Activated CD8-positive, alpha-beta memory T cell treated with anti-CD3 and anti-CD28 coated beads, Interleukin-2, amount 10 ng/mL, durations not matched to agents 7 days and 5 days (primary cell): Measurements from ENCODE around the gene FKTN. TPM values are rescaled to one million over a fixed set of nuclear protein-coding genes. Genes with fewer than 3 reads are reported as not detected.
"Not testable (repeated sequence)": the region's sequence is repeated elsewhere in the genome, so short reads cannot be mapped to it uniquely, and the experiment has no call there.

Source experiments
- ATAC-seq: fragments of 150-1000 bp; cut with Tn5 transposase; one replicate; pipeline ENCODE4 v1.10.0; 2021; ENCODE audit warnings: moderate library complexity
- CTCF ChIA-PET: fragments of 350-600 bp; sonication (Branson Sonifier 250); formaldehyde crosslinking; loops from one replicate; lab custom pipeline; 2021; ENCODE audit warnings: antibody characterized with exemption; lab: Charles Lee
- DNase-seq: peaks from one replicate; pipeline ENCODE4 v3.0.0-alpha.2; 2020
- H3K27ac Mint-ChIP-seq: one replicate; pipeline ENCODE4 v1.8.0; 2021; ENCODE audit warnings: mild to moderate bottlenecking, mixed read lengths
- H3K27me3 Mint-ChIP-seq: one replicate; pipeline ENCODE4 v1.8.0; 2021; ENCODE audit warnings: mixed read lengths
- H3K36me3 Mint-ChIP-seq: one replicate; pipeline ENCODE4 v1.8.0; 2021; ENCODE audit warnings: mild to moderate bottlenecking, mixed read lengths
- H3K4me1 Mint-ChIP-seq: one replicate; pipeline ENCODE4 v1.8.0; 2021; ENCODE audit warnings: mixed read lengths
- H3K4me3 Mint-ChIP-seq: one replicate; pipeline ENCODE4 v1.8.0; 2021; ENCODE audit warnings: mild to moderate bottlenecking, moderate library complexity, mixed read lengths
- H3K9me3 Mint-ChIP-seq: one replicate; pipeline ENCODE4 v1.8.0; 2022; ENCODE audit warnings: low read depth, mixed read lengths
- total RNA-seq, 2 experiments: library from RNA; stranded (reverse); gene quantifications; one replicate each; pipeline ENCODE4 v1.2.3, GENCODE V29; 2021

The FKTN gene
- total RNA-seq, result 10 to 100 TPM; 11.8 to 16.4 TPM

DNA sequence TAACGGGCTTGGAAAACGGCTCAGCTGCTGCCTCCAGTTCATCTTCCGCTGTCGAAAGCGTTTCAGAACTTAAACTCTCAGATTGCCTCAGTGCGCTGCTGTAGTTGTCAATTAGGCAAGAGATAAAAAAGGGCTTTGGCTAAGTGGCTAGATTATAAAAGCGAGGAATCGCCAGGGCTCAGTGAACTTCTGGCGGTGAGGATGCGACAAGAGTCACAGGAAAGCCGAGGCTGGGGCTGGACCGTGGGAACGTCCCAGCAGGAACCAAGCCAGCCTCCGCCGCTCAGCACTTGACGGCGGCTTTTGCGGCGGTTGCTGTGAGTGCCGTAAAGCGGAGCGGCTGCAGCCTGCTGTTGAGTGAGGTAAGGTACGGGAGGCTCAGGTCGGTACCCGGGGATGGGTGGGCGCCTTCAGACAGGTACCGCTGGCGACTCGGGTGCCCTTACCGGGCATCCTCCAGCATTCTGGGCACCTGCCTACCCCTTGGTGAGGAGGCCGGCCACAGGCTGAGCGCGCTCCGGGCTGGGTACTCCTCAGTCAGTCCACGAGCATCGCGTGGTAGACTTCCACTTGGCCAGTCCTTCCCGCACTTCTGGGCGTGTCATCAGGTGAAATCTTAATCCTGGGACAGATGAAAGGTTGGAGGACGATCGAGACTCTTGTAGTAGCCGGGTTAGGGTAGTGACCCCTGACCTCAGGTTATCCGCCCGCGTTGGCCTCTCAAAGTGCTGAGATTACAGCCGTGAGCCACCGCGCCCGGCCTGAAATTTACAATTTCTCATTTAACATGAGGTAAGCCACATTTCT, at the start of gene FKTN:
TSS of gene FKTN (plus strand) at position 328 of the 807 bp plus-strand sequence. CDS start 16,902 bp downstream, outside the sequence.
- H3K27ac Mint-ChIP-seq, result peak within 1 kb of the TSS; percentile 83
- CTCF ChIA-PET, result no interaction called here

DNA sequence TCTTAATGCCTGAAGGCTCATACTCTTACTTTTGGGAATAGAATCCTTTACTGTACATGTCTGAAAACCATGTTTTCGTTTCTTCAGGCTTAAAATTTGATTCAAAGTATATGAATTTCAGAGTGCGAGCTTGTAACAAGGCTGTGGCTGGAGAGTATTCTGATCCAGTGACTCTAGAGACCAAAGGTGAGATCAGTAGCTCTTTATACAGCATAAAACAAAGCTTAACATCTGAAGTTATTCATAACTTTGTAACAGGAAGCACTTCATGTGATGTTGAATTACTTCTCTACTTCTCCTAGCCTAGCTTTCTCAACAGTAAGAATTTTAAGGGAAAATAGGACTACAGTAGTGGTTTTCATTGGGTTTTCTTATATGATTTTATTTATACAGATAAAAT, 49.4 kb upstream of the FKTN start:
- no peaks in the 10 kb centered on the region for H3K27me3 Mint-ChIP-seq
- peaks cover 1% of the 10 kb centered on the region for H3K36me3 Mint-ChIP-seq
- DNase-seq (no peak), ATAC-seq (no peak)
- peaks cover 7% of the 10 kb centered on the region for H3K4me1 Mint-ChIP-seq
- CTCF ChIA-PET, result no interaction called here
- no peak overlapping the region for H3K4me3 Mint-ChIP-seq
- H3K27ac Mint-ChIP-seq, result no peak overlapping the region
- no peaks in the 10 kb centered on the region for H3K9me3 Mint-ChIP-seq

More for the DNA sequence above, at the start of gene FKTN:
- peaks cover 19% of the 10 kb centered on the region for H3K4me1 Mint-ChIP-seq
- peak within 1 kb of the TSS; percentile 96 for H3K4me3 Mint-ChIP-seq
- peaks cover 24% of the 10 kb centered on the region for H3K36me3 Mint-ChIP-seq
- H3K27me3 Mint-ChIP-seq, result no peaks in the 10 kb centered on the region
- DNase-seq, result peak; percentile 90
- peaks cover 8% of the 10 kb centered on the region for H3K9me3 Mint-ChIP-seq
- peak; percentile 98 for ATAC-seq

DNA sequence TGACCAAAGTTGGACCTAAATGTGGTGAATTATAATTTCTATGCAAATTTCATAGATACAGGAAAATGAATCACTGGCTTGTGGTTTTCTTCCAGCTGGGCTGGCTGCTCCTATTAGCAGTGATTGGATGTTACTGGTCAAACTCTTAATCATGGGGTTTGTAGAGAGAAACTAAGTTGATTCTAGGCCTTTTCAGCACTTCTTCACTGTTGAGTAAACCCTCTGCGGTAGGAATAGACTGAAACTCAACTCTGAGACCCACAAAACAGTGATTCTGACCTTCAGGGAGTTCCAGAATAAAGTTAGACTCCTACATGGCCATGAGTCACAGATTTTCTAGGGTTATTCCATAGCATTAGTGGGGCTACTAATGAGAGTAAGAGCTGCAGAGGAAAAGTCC, 47.9 kb upstream of the FKTN start:
- CTCF ChIA-PET, result no interaction called here
- Mint-ChIP-seq H3K27me3 (no peaks in the 10 kb centered on the region), H3K27ac (no peak overlapping the region), H3K9me3 (no peaks in the 10 kb centered on the region), H3K4me3 (no peak overlapping the region), H3K4me1 (peaks cover 1% of the 10 kb centered on the region), H3K36me3 (peaks cover 3% of the 10 kb centered on the region)
- ATAC-seq, result no peak
- no peak for DNase-seq

DNA sequence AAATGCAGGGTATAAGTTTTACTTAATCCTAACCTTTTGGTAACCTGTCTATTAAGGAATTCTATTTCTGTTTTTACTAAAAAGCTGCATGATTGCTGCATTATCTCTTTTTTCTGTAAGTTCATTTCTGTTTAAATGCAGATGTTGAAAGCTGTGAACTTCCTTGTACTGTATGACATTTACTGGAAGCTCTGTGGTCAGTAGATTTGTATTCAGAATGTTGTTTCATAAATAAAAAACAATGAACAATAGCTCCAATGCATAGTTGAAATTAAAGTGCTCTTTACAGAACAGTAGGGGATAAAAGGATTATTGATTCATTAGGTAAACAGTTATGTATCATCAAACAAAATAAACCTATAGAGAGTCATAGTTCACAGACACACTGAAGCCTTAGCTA, 46.5 kb upstream of the FKTN start:
- no peak overlapping the region for H3K4me3 Mint-ChIP-seq
- H3K27ac Mint-ChIP-seq, result no peak overlapping the region
- ATAC-seq, result no peak
- H3K9me3 Mint-ChIP-seq, result no peaks in the 10 kb centered on the region
- no peaks in the 10 kb centered on the region for H3K27me3 Mint-ChIP-seq
- H3K4me1 Mint-ChIP-seq, result peaks cover 1% of the 10 kb centered on the region
- H3K36me3 Mint-ChIP-seq, result peaks cover 7% of the 10 kb centered on the region
- no peak for DNase-seq
- CTCF ChIA-PET, result interaction anchor here (0.8 kb wide), 1 partner anchor 24 kb away, joined by 3 read pairs; no protein-coding TSS in a partner anchor

DNA sequence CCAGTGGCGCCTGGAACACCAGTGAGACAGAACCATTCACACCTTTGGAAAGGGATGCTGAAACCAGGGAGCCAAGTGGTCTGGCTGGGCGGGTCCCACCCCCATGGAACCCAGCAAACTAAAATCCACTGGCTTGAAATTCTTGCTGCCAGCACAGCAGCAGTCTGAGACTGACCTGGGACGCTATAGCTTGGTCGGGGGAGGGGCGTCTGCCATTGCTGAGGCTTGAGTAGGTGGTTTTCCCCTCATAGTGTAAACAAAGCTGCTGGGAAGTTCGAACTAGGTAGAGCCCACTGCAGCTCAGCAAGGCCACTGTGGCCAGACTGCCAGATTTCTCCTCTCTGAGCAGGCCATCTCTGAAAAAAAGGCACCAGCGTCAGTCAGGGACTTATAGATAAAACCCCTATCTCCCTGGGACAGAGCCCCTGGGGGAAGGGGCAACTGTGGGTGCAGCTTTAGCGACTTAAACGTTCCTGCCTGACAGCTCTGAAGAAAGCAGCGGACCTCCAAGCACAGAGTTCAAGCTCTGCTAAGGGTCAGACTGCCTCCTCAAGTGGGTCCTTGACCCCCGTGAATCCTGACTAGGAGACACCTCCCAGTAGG, 42.0 kb upstream of the FKTN start:
- Mint-ChIP-seq H3K36me3 (peaks cover 6% of the 10 kb centered on the region), H3K9me3 (no peaks in the 10 kb centered on the region), H3K27ac (no peak overlapping the region)

DNA sequence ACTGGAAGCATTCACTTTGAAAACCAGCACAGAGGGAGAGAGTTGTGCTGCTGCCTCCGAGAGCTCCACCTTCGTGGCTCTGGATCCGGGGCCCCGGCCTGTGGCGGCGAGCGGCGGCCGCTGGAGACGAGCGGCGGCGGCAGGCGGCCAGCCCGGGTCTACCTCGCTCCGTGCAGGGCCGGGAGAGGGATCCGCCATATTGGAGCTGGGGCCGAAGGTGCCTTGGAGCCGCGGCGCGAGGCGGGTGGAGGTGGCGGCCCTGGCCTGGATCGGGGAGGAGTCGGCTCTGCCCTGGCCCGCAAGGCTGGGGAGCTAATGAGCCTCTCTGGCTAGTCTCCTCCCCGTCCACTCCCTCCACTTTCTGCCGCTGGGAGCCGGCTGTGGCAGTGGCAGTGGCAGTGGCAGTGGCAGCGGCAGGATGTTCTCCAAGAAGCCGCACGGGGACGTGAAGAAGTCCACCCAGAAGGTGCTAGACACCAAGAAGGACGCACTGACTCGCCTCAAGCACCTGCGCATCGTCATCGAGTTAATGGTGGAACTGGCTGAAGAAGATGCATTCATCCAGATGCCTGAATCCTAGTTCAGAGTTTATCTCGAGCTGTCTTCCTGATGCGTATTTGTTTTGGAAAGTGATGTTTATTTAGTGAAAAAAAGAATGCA, 38.1 kb upstream of the FKTN start:
- H3K4me1 Mint-ChIP-seq, H3K4me3 Mint-ChIP-seq, CTCF ChIA-PET, H3K27ac Mint-ChIP-seq, H3K27me3 Mint-ChIP-seq, H3K36me3 Mint-ChIP-seq, H3K9me3 Mint-ChIP-seq: not testable (repeated sequence)
- DNase-seq (peak; percentile 44), ATAC-seq (peak; percentile 90)

More for the DNA sequence above, 42.0 kb upstream of the FKTN start:
- no peaks in the 10 kb centered on the region for H3K4me1 Mint-ChIP-seq
- ATAC-seq, result no peak
- no peak overlapping the region for H3K4me3 Mint-ChIP-seq
- DNase-seq, result no peak
- CTCF ChIA-PET, result no interaction called here
- no peaks in the 10 kb centered on the region for H3K27me3 Mint-ChIP-seq

DNA sequence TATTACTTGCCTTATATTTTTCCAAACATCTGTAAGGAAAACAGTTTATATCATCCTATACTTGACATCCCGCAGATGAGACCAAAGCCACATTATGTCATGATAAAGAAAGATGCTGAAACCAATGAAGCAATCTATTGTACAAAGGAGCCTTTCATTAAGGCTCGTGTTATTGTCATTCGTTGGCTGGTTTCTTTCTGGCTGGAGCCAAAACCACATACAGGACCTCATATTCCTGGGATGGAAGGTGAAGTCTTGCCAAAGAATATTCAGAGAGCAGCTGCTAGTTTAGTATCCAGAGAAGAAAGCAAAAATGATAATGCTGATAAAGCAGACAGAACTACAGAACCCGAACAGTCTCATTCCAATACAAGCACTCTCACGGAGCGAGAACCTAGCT, 36.9 kb upstream of the FKTN start:
- DNase-seq, CTCF ChIA-PET, H3K27ac Mint-ChIP-seq, H3K9me3 Mint-ChIP-seq, H3K36me3 Mint-ChIP-seq, H3K27me3 Mint-ChIP-seq, H3K4me3 Mint-ChIP-seq, ATAC-seq, H3K4me1 Mint-ChIP-seq: not testable (repeated sequence)

DNA sequence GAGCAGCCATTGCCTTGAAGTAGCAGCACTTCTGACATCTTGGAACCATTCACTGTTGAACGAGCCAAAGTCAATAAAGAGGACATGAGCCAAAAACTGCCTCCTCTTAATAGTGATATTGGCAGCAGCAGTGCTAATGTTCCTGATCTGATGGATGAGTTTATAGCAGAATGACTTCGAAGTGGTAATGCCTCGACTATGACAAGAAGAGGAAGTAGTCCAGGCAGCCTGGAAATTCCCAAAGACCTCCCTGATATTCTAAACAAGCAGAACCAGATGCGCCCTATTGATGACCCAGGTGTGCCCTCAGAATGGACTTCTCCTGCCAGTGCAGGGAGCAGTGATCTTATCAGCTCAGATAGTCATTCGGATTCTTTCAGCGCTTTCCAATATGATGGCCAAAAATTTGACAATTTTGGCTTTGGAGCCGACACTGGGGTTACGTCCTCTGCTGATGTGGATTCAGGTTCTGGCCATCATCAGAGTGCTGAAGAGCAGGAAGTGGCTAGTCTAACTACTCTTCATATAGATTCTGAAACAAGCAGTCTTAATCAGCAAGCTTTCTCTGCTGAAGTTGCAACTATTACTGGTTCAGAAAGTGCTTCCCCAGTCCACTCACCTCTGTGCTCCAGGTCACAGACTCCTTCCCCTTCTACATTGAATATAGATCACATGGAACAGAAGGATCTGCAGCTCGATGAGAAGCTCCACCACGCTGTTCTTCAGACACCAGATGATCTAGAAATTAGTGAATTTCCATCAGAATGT, 35.1 kb upstream of the FKTN start:
- DNase-seq, CTCF ChIA-PET, ATAC-seq, H3K27ac Mint-ChIP-seq, H3K36me3 Mint-ChIP-seq, H3K4me3 Mint-ChIP-seq, H3K4me1 Mint-ChIP-seq, H3K9me3 Mint-ChIP-seq, H3K27me3 Mint-ChIP-seq: not testable (repeated sequence)

DNA sequence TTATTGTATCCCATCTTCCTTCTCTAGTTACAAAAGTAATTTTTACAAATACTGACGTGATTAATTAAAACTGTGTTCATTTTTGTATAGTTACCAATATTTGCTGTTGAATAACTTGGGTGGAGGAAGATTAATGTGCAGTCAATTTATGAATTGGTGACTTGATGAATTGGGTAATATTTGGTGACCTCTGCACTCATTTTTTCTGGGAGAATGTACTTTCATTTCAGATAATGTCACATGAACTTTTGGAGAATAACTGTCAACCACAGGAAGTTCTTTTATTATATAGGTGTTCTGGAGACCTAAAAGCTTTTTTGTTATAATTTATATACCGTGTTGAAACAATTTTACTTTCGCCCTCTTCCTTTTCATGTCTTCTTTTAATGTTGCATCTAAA, 26.4 kb upstream of the FKTN start:
- Mint-ChIP-seq H3K4me1 (peaks cover 16% of the 10 kb centered on the region), H3K36me3 (peaks cover 14% of the 10 kb centered on the region), H3K27me3 (no peaks in the 10 kb centered on the region), H3K27ac (peak overlapping the region; percentile 50), H3K4me3 (no peak overlapping the region), H3K9me3 (no peaks in the 10 kb centered on the region)
- DNase-seq (no peak), ATAC-seq (peak; percentile 20)
- CTCF ChIA-PET, result no interaction called here

DNA sequence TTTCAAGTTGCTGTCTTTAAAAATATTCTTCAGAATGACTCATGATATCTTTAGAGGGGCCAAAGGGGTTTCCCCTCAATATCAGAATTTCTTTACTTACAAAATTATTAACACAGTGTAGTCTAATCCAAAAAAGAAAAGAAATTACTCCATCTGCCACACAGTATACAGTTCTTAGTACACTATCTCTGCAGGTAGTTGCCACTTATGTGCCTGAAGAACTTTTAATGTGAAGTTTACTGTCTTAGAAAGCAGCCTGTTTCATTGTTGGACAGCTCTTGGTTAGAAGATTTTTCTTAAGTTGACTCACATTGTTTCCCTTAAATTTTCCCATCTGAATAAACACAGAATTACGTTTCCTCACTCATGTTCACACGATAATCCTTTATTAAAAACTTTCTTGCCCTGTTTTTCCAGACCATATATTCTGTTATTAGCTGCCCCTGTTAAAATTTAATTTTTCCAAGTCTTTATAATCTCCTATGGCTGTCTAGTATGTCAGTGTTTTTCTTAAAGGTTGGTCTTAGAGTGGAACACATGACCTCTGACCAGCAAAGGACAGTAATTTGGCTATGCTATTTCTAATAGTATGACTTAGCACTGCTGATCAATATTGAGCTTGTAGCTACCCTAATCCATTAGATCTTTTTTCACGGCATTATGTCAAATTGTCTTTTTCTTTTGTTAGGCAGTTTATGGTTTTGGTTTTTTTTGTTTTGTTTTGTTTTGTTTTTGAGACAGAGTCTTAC, 21.8 kb upstream of the FKTN start:
- CTCF ChIA-PET, result no interaction called here
- ATAC-seq, result no peak

DNA sequence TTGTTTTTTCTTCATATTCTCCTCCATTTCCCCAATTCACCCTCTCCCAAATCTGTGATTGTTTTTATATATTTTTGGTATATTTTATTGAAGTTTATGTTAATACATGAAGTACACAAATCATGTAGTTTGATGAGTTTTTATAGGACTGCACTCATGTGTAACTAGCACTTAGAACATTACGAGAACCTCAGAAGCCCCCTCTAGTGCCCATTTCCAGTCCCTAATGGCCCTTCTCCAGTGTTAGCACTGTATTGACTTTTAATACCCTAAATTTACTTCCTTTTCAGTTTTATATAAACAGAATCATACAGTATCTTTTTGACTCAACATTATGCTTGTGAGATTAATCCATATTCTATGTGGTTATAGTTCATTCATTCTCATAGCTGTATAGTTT, 18.5 kb upstream of the FKTN start:
- Mint-ChIP-seq H3K36me3 (peaks cover 6% of the 10 kb centered on the region), H3K27ac (no peak overlapping the region), H3K4me1 (peaks cover 6% of the 10 kb centered on the region), H3K27me3 (no peaks in the 10 kb centered on the region), H3K9me3 (no peaks in the 10 kb centered on the region), H3K4me3 (no peak overlapping the region)
- DNase-seq (no peak), ATAC-seq (no peak)
- CTCF ChIA-PET, result no interaction called here

More for the DNA sequence above, 21.8 kb upstream of the FKTN start:
- no peak overlapping the region for H3K27ac Mint-ChIP-seq
- no peak overlapping the region for H3K4me3 Mint-ChIP-seq
- H3K9me3 Mint-ChIP-seq, result no peaks in the 10 kb centered on the region
- peaks cover 4% of the 10 kb centered on the region for H3K36me3 Mint-ChIP-seq
- H3K27me3 Mint-ChIP-seq, result no peaks in the 10 kb centered on the region
- no peak for DNase-seq
- H3K4me1 Mint-ChIP-seq, result peaks cover 15% of the 10 kb centered on the region

DNA sequence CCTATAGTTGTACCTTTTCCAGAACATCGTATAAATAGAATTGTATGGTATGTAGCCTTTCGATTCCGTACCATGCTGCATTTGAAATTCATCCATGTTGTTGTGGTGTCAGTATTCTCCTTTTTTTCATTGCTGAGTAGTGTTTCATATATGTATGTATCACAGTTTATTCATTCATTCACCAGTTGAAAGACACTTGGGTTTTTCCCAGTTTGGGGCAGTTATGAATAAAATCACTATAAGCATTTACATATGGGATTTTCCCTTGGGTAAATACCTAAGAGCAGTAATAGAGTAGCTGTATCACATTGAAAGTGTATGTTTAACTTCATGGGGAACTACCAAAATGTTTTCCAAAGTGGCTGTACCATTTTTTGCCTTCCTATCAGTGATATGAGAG, 16.1 kb upstream of the FKTN start:
- CTCF ChIA-PET, result no interaction called here
- no peaks in the 10 kb centered on the region for H3K27me3 Mint-ChIP-seq
- peaks cover 3% of the 10 kb centered on the region for H3K4me1 Mint-ChIP-seq
- ATAC-seq (no peak), DNase-seq (no peak)
- H3K36me3 Mint-ChIP-seq, result peaks cover 6% of the 10 kb centered on the region
- no peaks in the 10 kb centered on the region for H3K9me3 Mint-ChIP-seq
- H3K4me3 Mint-ChIP-seq, result no peak overlapping the region
- H3K27ac Mint-ChIP-seq, result no peak overlapping the region

DNA sequence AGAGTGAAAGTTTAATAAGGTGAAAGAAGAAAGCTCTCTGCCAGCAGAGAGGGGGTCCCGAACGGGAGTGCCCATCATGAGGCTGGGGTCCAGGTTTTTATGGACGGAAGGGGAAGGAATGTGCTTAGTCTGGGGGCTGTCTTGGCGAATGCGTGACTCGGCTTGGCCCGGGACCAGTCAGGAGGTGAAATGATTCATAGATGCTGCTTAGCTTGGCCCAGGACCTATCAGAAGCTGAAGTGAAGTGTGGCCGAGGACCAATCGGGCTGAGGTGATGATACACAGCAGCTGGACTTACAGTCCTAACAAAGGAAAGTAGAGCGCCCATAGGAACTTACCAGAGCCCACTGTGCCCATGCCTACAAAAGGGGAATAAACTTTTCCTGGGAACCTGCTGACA, 3.9 kb upstream of the FKTN start:
- Mint-ChIP-seq H3K9me3 (no peaks in the 10 kb centered on the region), H3K4me1 (peaks cover 12% of the 10 kb centered on the region), H3K36me3 (peaks cover 2% of the 10 kb centered on the region), H3K27ac (no peak overlapping the region), H3K4me3 (no peak overlapping the region), H3K27me3 (no peaks in the 10 kb centered on the region)
- CTCF ChIA-PET, result no interaction called here
- ATAC-seq (no peak), DNase-seq (no peak)
